HG03064 (cell line): ENCODE measurements around the gene FDPS.
A peak's percentile ranks its signal among the peaks of the same experiment; 100 is the strongest.

Source experiments
- ATAC-seq: cut with Tn5 transposase; IDR thresholded peaks from one replicate; pipeline ENCODE4 v1.9.1; 2021; ENCODE audit warnings: low read depth; ENCODE audit not compliant: unreplicated experiment

Gene FDPS

DNA sequence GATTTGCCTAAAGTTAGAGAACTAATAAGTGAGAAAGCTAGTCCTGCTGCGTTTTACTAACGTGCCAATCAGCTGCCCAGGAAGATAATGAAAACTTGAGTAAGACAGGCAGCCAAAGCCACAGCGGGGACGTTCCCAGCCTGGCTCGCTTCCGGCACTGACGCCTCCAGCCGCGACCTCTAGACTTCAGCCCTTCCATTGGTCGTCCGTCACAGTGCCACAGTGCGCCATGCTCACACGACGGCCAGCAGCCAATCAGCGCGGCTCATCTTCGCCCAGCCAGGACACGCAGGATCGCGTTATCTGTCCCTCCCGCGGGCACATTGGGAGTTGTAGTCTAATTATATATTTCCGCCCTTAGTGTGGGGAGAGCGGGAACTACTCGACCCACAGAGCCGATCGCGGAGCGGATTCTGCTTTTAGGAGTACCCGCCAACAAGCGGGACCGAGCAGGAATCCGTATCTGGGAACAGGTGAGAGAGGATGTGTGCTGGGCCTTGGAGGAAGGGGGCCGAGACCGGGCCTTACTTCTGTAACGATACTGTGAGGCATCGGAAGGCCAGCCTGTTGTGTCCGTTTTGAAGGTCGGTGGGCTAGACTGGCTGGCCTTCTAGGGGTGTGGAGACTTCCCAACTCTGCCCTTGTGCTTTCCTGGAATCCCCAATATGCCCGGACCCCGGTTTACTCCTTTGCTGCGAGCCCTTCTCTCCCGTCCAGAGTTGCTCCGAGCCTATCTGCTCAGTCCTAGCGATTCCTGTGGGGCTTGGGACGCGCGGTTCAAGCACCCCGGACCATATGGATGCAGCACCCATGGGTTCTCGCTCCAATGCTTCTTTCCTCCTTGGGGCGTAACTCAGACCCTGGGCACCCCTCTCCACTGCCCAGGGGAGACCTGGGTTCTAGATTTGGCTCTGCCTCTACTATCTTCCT is at the start of gene FDPS:
Gene FDPS, plus strand, starts transcription at position 374 of the 930 bp plus-strand sequence. CDS start 924 bp downstream, outside the sequence.
- ATAC-seq: peak; percentile 89

DNA sequence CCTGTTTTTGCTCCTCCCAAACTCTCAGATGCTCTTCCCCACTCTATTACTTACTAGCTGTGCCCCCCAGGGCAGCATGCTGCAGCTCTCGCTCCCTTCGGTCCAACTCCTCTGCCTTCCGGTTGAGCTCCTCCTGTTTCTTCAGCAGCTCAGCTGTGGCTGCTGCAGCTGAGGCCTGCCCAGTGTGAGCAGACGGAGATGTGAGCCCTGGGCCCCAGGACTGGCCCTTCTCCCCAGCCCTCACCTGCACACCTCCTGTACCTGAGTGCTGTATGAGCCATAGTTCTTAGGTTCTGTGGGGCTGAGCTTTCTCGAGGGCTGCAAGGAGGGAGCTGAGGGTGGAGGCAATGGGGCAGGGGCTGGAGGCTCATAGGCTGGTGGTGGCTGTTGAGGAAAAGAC is 48.4 kb upstream of the FDPS start:
- no peak for ATAC-seq

DNA sequence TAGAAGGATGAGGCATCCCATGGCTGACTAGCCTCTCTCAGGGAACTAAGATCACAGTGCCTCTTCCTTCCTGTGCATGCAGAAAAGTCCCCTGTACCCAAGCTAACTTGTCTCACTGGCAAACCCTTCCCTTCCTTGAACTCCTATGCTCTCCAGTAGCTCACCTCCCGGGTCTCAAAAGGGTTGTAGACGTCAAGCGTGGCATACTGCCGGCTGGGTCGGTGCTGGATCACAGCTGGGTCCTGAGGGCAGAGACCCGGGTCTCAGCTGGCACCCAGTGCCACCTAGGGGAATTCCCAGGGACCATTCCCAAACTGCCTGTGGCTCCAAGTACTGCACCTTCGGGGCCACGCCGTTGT is 47.2 kb upstream of the FDPS start:
- ATAC-seq: peak; percentile 10

DNA sequence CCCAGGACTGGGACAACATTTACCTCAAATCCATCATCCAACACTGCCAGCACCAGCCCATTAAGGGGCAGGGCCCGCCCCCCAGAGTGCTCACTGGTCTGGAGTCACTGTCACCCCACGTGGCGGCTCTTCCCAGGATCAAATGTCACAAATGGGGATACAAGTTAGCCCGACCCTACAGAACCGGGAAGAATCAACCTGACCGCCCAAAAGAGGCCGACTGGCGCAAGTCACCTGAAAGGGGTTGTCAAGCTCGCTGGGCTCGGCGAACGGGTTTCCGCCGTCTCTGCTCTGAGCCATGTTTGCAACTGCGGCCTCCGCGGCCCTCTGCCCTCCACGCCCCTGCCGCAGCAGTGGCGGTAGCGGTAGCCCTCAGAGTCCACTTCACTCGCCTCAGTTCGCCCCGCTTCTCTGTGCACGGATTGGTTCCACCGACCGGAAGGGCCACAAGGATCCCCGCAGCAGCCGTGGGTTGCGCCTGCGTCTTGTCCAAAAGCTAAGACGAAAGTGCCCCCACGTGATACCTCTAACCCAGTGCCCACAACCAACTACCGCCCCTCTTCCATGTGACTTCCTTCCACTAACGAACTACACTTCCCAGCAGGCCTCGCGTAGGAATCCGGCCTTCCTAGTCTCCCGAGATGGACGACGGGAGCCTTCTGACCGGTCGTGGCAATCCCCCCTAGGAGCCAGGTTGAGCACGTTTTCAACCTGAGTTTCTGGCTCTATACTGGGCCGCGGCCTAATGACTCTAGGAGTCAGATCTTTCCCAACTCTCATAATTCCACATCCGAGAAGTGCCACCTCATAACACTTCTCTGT is 46.6 kb upstream of the FDPS start, which contains the start of gene SCAMP3:
Gene SCAMP3, minus strand, starts transcription at position 509 of the 822 bp plus-strand sequence. Its CDS starts 209 bp downstream, at position 300.
- peak; percentile 84 for ATAC-seq

DNA sequence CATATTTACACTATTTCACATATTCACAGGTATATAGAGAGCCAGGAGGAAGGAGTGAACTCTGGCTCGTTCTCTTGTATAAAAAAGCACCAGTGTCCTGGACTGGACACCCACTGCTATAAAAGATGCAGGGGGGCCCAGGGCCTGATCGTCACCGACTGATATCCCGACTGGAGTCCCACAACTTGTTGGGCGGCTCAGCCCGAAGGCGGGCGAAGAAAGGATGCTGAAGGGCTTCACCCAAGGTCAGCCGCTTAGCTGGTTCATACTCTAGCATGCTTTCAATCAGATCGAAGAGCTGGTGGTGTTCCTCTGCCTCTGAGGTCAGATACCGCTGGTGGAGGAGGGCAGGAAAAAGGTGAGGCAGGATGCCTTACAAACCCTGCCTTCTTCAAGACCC is 45.6 kb upstream of the FDPS start:
- no peak for ATAC-seq

DNA sequence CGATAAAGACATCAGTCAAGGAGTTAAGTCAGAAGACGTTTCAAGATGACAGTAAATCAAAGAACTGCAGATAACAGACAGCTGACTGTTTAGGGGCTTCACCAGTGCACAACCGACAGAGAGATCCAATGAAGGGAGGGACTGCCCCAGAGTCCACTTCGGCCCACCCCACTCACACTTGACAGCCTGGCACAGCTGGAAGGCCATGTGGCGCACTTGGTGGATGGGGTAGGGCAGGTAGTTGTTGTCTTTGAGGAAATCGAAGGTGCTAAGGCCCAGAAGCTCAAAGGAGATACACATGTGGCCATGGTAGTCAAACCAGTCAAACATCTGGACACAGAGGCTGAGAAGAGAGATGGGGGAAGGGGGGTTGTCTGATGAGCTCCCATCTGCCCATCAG is 42.1 kb upstream of the FDPS start:
- ATAC-seq: no peak

DNA sequence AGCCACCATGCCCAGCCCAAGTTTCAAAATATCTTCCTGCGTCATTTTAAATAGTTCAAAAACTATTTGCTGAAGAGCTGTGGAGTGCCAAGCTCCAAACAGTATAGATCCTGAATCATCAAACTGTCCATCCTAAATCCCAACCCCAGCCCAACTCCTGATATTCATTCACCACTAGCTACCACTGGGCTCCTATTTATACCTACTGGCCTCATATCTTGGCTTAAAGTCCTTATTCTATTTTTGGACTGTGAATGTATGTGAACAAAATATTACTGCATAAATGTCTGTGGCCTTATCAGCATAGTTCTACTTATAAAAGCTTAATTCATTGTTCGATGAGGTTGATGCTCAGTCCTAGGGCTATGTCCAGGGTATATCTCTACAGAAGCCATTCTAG is 41.3 kb upstream of the FDPS start:
- no peak for ATAC-seq

DNA sequence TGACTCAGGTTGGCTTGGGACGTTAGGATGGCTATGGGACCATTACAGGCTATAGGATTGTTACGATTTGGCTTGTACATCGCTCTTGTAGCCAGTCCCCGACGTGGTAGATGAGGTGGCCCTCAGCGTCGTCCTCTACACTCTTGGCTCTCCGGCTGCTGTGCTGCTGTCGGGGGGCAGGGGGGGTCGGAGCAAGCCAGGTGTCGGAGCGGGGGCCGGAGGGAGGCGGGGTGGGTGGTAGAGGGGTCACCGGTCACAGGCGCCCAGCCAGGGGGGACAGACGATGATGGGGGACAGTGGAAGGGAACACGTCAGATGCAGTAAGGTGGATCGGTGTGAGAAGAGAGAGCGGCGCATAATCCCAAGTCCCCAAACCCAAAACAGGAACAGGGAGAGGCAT is 40.0 kb upstream of the FDPS start:
- ATAC-seq: no peak

DNA sequence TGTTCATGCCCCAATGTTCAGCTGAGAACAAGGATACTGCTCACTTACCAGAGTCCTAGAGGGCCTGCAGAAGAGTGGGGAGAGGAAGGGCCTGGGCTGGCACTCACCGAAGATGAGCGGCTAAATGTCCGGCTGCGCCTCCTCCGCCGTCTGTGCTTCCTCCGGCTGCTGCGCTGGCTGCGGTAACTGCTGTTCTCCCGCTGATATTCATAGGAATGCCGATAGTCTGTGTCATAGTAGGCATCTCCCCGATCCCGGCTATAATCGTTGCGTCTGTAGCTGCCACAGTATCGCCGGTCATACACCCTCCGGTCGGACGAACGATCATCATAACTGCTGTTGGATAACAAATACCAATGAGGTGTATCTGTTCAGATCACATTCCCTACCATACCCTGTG is 39.3 kb upstream of the FDPS start:
- no peak for ATAC-seq

DNA sequence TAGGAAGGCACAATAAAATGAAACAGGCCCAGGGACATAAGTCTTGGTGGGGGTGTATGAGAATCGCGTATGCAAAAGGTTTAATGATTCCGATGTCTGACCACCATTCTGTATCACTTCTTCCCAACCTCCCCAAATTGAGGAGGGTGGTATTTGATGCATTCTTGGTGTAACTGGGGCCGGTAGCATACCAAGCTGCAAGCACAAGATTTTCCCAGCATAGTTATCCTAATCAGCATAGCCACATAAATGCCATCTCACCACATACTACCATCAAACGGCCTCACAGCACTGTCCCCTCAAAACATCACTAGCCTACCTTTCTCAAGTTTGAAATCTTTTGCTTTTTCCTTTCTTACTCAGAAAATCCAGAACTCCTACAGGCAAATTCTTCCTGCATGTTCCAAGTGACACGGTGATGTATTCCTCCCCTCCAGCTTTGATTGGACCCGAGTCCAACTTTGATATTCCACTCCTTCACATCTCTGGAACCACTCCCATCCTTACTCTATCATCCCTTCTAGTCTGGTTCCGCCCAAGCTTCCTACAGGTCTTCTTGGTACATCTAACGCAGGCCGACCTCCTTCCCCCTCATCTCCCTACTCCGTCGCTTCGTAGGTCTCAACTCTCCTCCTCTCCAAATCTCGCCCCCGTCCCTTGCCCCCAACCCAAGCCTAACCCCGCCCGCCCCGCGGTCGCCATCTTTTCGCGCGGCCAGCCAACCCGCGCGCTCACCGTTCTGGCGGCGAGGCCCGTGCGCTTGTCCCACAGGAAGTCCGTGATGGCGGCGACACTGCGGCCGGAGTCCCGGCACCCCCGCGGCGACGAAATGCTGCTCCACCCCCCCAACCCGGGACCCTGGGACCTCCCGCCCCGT is 36.0 kb upstream of the FDPS start:
- ATAC-seq: peak; percentile 37

DNA sequence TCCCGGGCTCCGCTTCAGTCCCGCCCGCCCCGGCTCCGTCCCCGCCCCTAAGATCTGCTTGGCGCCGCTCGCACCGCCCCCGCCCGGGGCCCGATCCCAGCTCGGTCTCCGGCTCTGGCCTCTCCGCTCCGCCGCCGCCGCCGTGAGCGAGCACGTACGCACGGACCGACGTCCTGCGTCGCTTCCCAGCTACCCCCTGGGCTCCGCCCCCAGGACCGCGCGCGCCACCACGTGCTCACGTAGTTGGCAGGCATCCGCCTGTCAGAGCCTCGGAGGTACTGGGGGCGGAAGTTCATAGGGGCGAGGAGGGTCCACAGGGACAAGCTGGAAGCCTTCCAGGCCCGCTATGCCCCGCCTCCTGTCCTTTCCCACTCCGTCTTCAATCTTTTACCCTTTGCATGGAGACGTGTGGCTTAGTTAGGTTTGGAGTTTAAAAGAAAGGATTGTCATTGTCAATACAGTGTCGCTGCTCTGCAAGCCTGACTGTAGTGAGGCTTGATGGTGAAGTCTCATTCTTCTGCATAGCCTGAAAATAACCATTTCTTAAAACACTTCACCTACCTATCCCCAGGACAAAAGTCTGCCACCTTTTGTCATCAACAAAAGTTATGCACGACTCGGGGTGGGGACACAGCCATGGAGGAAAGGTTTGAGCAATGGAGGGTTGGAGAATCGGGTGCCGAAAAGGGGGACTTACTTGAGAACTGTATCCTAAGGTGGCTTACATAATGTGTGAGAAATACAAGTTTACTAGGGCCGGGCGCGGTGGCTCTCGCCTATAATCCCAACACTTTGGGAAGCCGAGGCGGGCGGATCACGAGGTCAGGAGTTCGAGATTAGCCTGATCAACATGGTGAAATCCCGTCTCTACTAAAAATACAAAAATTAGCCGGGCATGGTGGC is 35.1 kb upstream of the FDPS start, which contains the start of gene CLK2:
Gene CLK2, minus strand, starts transcription at position 162 of the 903 bp plus-strand sequence. CDS start 2,527 bp downstream, outside the sequence.
- peak; percentile 68 for ATAC-seq

DNA sequence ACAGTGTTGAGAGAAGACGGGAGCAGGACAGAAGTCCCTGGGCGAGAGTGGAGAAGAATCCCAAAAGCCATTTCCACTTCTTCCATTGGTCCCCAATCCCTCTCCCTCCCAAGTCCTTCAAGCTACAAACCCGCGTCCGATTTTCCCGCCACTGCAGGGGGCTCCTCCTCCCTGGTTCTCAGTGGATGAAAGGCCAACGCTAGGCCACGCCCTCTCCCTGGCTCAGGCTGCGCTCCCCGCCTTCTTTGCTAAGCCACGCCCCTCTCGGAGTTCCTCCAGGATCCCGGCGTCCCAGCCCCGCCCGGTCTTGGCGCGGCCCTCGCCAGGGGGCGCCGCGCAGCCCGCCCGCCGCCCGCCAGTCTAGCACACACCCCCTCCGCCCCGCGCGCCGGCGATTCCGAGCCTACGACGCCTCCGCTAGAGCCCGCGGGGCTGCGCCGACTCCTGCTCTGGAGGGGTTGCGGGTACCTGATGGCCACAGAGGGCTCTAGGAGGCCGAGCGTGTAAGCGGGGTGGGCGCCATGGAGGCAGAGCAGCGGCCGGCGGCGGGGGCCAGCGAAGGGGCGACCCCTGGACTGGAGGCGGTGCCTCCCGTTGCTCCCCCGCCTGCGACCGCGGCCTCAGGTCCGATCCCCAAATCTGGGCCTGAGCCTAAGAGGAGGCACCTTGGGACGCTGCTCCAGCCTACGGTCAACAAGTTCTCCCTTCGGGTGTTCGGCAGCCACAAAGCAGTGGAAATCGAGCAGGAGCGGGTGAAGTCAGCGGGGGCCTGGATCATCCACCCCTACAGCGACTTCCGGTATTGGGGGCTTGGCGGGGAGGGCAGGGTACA is 31.4 kb upstream of the FDPS start, which contains the start of gene HCN3:
Gene HCN3, plus strand, starts transcription at position 394 of the 832 bp plus-strand sequence. Its CDS starts 128 bp downstream, at position 522.
- peak; percentile 54 for ATAC-seq

DNA sequence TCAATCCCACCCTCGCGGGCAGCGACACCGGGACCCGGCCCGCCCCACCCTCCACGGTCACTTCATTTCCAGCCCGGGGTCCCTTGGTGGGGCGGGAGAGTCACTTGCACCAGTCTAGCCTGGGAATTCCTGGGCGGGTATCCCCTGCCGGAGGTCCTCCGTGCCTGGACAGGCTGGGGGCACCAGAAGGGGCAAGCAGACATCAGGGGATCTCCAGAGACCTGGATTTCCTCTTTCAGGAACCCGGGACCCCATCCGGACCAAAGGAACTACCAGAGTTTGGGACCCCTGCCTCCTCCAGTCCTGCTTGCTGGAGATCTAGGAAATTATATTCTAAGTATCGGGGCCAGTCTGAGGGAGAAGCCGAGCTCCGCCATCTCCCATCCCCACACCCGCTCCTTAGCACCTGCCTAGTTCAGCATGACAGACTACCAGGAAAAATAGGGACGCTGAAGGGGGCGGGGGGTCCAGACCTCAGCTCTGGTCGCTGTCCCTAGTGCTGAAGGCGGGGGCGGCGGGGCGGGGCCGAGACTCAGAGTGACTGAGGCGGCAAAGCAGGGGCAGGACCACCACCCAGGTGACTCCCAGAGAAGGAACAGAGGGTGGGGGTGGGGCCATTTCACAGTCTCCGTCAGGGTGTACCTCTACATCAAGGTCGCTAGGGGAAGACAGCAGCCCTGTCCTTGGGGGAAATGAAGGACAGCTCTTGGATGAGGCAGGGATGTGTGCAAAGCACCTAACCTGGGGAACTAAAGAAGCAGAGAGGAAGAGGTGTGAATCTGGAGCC is 30.6 kb upstream of the FDPS start:
- no peak for ATAC-seq

DNA sequence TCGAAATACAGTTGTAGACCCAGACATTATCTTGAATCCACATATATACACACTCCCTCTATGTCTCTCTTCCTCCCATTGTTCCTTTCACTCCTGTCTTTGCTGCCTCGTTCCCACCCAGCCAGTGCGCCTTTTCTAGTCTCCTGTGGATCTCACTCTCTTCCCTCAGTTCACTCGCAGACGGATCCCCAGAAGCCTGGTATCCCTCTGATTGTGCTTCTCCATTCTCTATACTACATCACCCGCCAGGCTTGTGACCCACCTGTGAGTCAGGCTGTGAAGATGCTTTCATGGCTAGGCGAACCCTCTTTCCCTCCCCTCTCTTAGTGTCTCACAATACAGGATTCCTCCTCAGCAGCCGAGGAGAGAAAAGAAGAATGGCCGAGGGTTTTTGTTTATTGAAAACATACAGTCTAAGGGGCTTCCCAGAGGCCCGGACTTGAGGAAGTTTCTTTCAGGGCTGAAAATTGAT is 29.9 kb upstream of the FDPS start:
- no peak for ATAC-seq

DNA sequence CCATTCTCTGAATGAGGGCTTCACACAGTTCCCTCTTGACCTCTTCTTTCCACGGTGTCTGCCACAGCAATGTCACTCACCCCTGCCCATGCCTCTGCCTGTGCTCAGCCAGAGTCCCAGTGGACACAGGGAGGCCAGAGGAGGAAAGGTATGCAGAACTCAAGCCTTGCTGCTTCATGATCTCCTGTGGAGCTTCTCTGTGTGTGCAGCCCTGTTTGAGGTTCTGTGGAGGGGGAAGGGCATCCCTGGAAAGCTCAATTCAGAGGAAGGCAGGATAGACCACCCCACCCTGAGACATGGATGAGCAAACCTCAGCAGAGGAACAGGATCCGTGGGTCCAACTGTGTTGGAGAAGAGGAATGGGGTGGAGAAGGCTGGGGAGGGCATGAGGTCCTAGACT is 29.4 kb upstream of the FDPS start:
- no peak for ATAC-seq

DNA sequence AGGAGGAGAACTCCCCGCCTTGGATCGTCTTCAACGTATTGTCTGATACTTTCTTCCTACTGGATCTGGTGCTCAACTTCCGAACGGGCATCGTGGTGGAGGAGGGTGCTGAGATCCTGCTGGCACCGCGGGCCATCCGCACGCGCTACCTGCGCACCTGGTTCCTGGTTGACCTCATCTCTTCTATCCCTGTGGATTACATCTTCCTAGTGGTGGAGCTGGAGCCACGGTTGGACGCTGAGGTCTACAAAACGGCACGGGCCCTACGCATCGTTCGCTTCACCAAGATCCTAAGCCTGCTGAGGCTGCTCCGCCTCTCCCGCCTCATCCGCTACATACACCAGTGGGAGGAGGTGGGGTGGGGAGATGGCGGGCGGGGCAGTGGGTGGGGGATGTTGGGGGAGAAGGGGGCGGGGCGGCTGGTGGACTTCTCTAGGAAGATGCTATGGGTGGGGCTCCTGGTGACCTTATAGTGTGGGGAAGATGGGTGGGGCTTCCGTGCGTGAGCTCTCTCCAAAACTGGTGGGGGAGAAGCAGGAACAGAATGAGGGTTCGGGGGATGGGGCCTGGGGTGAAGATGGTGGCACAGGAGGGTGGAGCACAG is 26.1 kb upstream of the FDPS start:
- ATAC-seq: no peak

DNA sequence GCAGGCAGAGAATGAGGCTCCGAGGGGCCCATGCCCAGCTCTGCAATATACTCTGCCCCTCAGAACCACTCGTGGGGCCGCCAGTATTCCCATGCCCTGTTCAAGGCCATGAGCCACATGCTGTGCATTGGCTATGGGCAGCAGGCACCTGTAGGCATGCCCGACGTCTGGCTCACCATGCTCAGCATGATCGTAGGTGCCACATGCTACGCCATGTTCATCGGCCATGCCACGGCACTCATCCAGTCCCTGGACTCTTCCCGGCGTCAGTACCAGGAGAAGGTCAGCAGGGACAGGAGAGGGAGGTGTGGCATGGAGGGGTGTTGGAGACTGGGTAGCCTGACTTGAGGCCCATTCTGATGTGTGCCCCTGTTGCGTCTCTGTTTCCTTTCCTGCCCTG is 24.2 kb upstream of the FDPS start:
- no peak for ATAC-seq
